ENCODE results near the gene MEIG1.
"Not testable (repeated sequence)": the region's sequence is repeated elsewhere in the genome, so short reads cannot be mapped to it uniquely, and the experiment has no call there.

Gene MEIG1

GRCh38 chr10:14995964-14996565 is 36.9 kb downstream of the MEIG1 start:
- no peak overlapping the region for H3K4me3 Mint-ChIP-seq
- H3K36me3 Mint-ChIP-seq (ENCODE audit: low read depth), result no peaks in the 10 kb centered on the region
- no peak overlapping the region for H3K27ac Mint-ChIP-seq
- peaks cover 5% of the 10 kb centered on the region for H3K27me3 Mint-ChIP-seq (ENCODE audit: low read depth)
- H3K9me3 Mint-ChIP-seq, result peaks cover 17% of the 10 kb centered on the region
- H3K4me1 Mint-ChIP-seq, result no peaks in the 10 kb centered on the region
- no peak for TF ChIP-seq CTCF (IDR thresholded peaks at IDR 0.05; ENCODE audit: unreplicated experiment in 3 of 3)

DNA sequence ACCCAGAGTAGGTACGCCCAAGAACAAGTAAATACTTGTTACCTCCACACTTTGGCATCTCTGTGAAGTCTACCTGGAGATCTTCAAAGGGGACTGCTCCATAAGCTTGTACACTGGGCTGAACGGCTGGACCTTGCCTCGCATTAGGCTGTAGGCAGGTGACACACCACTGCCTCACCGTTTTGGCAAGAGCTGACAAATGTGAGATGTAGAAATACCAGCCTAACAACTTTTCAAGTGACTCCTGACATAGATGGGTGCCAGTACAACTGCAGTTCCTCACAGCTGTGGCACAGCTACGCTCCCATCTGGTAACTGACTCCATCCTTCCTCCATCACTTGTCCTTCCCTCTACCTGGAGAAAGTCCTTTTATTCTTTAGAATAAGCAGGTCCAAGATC is 54.3 kb downstream of the MEIG1 start:
- not testable (repeated sequence) for H3K4me3 Mint-ChIP-seq; H3K27ac Mint-ChIP-seq; H3K4me1 Mint-ChIP-seq; H3K9me3 Mint-ChIP-seq; H3K36me3 Mint-ChIP-seq (ENCODE audit: low read depth)
- H3K27me3 Mint-ChIP-seq (ENCODE audit: low read depth), result peaks cover 10% of the 10 kb centered on the region

- Mint-ChIP-seq H3K27me3 (ENCODE audit: low read depth) (peaks cover 10% of the 10 kb centered on the region), H3K27ac (no peak overlapping the region), H3K9me3 (no peaks in the 10 kb centered on the region), H3K4me1 (no peaks in the 10 kb centered on the region), H3K36me3 (ENCODE audit: low read depth) (no peaks in the 10 kb centered on the region), H3K4me3 (no peak overlapping the region)
- no peak for TF ChIP-seq CTCF (IDR thresholded peaks at IDR 0.05; ENCODE audit: unreplicated experiment in 3 of 3)
These were observed 56.3 kb downstream of the MEIG1 start for GRCh38 chr10:15015451-15015850.

- not testable (repeated sequence) for H3K4me3 Mint-ChIP-seq; H3K27me3 Mint-ChIP-seq (ENCODE audit: low read depth)
These were observed 61.8 kb downstream of the MEIG1 start for GRCh38 chr10:15020966-15021365.

More at GRCh38 chr10:15020966-15021365, 61.8 kb downstream of the MEIG1 start:
- H3K4me1 Mint-ChIP-seq; H3K36me3 Mint-ChIP-seq (ENCODE audit: low read depth); H3K27ac Mint-ChIP-seq; H3K9me3 Mint-ChIP-seq: not testable (repeated sequence)

All from nephron (organoid).